ENCODE results near the gene PCNX2. TPM values are rescaled to one million over a fixed set of nuclear protein-coding genes. Genes with fewer than 3 reads are reported as not detected.

The PCNX2 gene
- total RNA-seq, 1 experiment from 2014 or later: 15.3 TPM

DNA sequence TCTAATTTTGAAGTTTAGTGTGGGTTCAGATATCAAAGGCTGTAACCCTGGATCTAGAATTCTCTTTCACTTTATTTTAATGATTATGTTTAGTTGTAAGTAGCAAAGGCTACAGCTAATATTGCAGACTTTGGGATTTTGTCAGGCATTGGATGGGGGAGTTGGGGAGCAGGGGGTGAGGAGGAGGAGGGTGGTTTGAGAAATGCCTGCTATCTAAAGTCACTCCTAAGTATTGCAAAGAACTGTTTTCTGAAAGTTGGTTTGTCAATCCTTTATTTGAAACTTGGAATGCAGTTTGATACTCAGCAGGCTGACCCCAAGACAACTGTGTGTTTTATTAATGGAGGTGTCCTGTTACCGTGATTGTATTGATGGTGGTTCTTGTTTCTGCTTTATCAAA is 343.9 kb downstream of the PCNX2 start:
- no peaks in the 10 kb centered on the region for H4K20me1 ChIP-seq (ENCODE audit: insufficient read depth)
- H3K9me3 ChIP-seq (ENCODE audit: control insufficient read depth in 1 of 2, insufficient read depth in 1 of 2, low read depth in 1 of 2, low read length in 2 of 2): no peaks in the 10 kb centered on the region
- peak overlapping the region; percentile 94 for H3K4me2 ChIP-seq (ENCODE audit: low read length)
- POLR2A ChIA-PET: no interaction called here
- H3K4me3 ChIP-seq (replicated peaks in 1 of 2; ENCODE audit: low read depth in 1 of 2, low read length in 2 of 2): peak overlapping the region; percentile 51 to 72
- intact Hi-C loops (cut with micrococcal nuclease): loop anchor here (2.0 kb wide), 1 partner anchor 317 kb away; no protein-coding TSS in a partner anchor
- no peak for DNase-seq (ENCODE audit: low read depth, low spot score)
- H3K27me3 ChIP-seq (ENCODE audit: insufficient read depth, low read length): no peaks in the 10 kb centered on the region
- H2AFZ ChIP-seq (ENCODE audit: low read depth, low read length, poor library complexity, severe bottlenecking): no peak overlapping the region
- no peaks in the 10 kb centered on the region for H3K9me2 ChIP-seq (ENCODE audit: insufficient read depth)
- no peak overlapping the region for H3K9ac ChIP-seq (ENCODE audit: low read length)
- no peaks in the 10 kb centered on the region for H3K36me3 ChIP-seq (ENCODE audit: control insufficient read depth in 1 of 2, insufficient read depth in 2 of 2, low read length in 2 of 2)
- H3K27ac ChIP-seq (ENCODE audit: low read depth, low read length): no peak overlapping the region
- RAD21 ChIA-PET (ENCODE audit: low non-redundant PET in 1 of 2, low total read pairs in 2 of 2, uncharacterized antibody in 2 of 2, unreplicated experiment in 2 of 2): no interaction called here
- CTCF ChIA-PET: no interaction called here
- TF ChIP-seq, protein P1, sequence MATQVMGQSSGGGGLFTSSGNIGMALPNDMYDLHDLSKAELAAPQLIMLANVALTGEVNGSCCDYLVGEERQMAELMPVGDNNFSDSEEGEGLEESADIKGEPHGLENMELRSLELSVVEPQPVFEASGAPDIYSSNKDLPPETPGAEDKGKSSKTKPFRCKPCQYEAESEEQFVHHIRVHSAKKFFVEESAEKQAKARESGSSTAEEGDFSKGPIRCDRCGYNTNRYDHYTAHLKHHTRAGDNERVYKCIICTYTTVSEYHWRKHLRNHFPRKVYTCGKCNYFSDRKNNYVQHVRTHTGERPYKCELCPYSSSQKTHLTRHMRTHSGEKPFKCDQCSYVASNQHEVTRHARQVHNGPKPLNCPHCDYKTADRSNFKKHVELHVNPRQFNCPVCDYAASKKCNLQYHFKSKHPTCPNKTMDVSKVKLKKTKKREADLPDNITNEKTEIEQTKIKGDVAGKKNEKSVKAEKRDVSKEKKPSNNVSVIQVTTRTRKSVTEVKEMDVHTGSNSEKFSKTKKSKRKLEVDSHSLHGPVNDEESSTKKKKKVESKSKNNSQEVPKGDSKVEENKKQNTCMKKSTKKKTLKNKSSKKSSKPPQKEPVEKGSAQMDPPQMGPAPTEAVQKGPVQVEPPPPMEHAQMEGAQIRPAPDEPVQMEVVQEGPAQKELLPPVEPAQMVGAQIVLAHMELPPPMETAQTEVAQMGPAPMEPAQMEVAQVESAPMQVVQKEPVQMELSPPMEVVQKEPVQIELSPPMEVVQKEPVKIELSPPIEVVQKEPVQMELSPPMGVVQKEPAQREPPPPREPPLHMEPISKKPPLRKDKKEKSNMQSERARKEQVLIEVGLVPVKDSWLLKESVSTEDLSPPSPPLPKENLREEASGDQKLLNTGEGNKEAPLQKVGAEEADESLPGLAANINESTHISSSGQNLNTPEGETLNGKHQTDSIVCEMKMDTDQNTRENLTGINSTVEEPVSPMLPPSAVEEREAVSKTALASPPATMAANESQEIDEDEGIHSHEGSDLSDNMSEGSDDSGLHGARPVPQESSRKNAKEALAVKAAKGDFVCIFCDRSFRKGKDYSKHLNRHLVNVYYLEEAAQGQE (IDR thresholded peaks at IDR 0.05; ENCODE audit: low read depth): no peak
- TF ChIP-seq SP1 (IDR thresholded peaks at IDR 0.05; ENCODE audit: low read depth) (no peak), CBX3 (IDR thresholded peaks at IDR 0.05; ENCODE audit: low read depth) (no peak), ELF1 (IDR thresholded peaks at IDR 0.05; ENCODE audit: borderline replicate concordance, low read depth) (no peak), EGR1 (IDR thresholded peaks at IDR 0.05; ENCODE audit: low read depth) (no peak), FOSL1 (IDR thresholded peaks at IDR 0.05; ENCODE audit: low read depth) (no peak), JUND (IDR thresholded peaks at IDR 0.05) (no peak), CEBPB (IDR thresholded peaks at IDR 0.05; ENCODE audit: low read depth) (no peak)
- H3K79me2 ChIP-seq (ENCODE audit: insufficient read depth, low read length): peaks cover 17% of the 10 kb centered on the region
- ATAC-seq: no peak
- peaks cover 23 to 33% of the 10 kb centered on the region in 2 experiments for H3K4me1 ChIP-seq (ENCODE audit: control insufficient read depth in 1 of 2, insufficient read depth in 2 of 2, low read length in 2 of 2)
- BruUV-seq (replicated peaks): no TSS peak

DNA sequence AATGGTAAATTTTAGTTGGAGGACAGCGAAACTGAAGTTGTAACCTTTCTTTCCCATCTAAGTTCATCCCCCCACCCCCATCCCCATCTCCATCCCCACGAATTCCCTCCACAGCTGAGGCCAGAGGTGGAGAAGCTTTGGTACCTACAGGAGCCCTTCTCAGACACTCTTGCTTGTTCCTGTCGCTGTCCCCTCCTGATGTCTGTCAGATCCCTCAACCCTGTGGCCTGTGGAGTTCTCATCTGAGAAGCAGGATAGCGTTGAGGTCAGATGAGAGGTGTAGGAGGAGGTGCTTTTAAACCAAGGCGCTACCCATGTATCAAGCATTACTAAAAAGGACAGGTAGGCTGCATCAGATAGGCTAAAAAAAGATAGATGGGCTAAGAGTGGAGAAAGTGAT is 344.3 kb downstream of the PCNX2 start:
- Histone ChIP-seq H3K27me3 (ENCODE audit: insufficient read depth, low read length) (no peaks in the 10 kb centered on the region), H3K9me3 (ENCODE audit: control insufficient read depth in 1 of 2, insufficient read depth in 1 of 2, low read depth in 1 of 2, low read length in 2 of 2) (no peaks in the 10 kb centered on the region), H4K20me1 (ENCODE audit: insufficient read depth) (no peaks in the 10 kb centered on the region), H3K79me2 (ENCODE audit: insufficient read depth, low read length) (peaks cover 17% of the 10 kb centered on the region), H3K4me3 (replicated peaks in 1 of 2; ENCODE audit: low read depth in 1 of 2, low read length in 2 of 2) (peak overlapping the region; percentile 51 to 72), H3K4me1 (ENCODE audit: control insufficient read depth in 1 of 2, insufficient read depth in 2 of 2, low read length in 2 of 2) (peaks cover 23 to 33% of the 10 kb centered on the region in 2 experiments), H3K27ac (ENCODE audit: low read depth, low read length) (peak overlapping the region; percentile 56; the same call in 1 of the 2 replicates), H3K36me3 (ENCODE audit: control insufficient read depth in 1 of 2, insufficient read depth in 2 of 2, low read length in 2 of 2) (no peaks in the 10 kb centered on the region), H3K9ac (ENCODE audit: low read length) (peak overlapping the region; percentile 78), H3K9me2 (ENCODE audit: insufficient read depth) (no peaks in the 10 kb centered on the region), H2AFZ (ENCODE audit: low read depth, low read length, poor library complexity, severe bottlenecking) (no peak overlapping the region), H3K4me2 (ENCODE audit: low read length) (peak overlapping the region; percentile 94)
- RAD21 ChIA-PET (ENCODE audit: low non-redundant PET in 1 of 2, low total read pairs in 2 of 2, uncharacterized antibody in 2 of 2, unreplicated experiment in 2 of 2): no interaction called here
- DNase-seq (ENCODE audit: low read depth, low spot score) (no peak), ATAC-seq (peak; percentile 10; the same call in 1 of the 2 replicates)
- no peak for TF ChIP-seq SIN3A (IDR thresholded peaks at IDR 0.05; ENCODE audit: low read depth)
- TF ChIP-seq, protein P1 (IDR thresholded peaks at IDR 0.05; ENCODE audit: low read depth): peak; percentile 39
- CTCF ChIA-PET: no interaction called here
- intact Hi-C loops (cut with micrococcal nuclease): loop anchor here (2.0 kb wide), 1 partner anchor 316 kb away; no protein-coding TSS in a partner anchor
- POLR2A ChIA-PET: no interaction called here
- BruUV-seq (replicated peaks): no TSS peak

Measured in HCT116 (cell line).